ENCODE measurements around the gene PCDHGC5. TPM values are rescaled to one million over a fixed set of nuclear protein-coding genes. Genes with fewer than 3 reads are reported as not detected.
A peak's percentile ranks its signal among the peaks of the same experiment; 100 is the strongest.

Gene PCDHGC5
- total and polyA plus RNA-seq, 9 of the 15 experiments (the other 6 are each of a cell fraction or from before 2014, with no cell fraction given) = not detected

DNA sequence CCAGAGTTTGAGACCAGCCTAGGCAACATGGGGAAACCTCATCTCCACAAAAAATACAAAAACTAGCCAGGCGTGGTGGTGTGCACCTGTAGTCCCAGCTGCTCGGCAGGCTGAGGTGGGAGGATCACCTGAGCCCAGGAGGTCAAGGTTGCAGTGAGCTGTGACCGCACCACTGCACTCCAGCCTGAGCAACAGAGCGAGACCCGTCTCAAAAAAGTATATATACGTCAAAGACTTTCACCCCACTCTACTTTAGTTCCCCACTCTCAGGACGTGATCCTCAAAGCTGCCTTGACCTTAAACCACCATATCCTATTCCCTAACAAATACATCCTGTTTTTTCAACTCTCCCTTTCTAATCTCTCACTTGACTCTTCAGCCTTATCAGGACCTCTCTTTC is 41.0 kb downstream of the PCDHGC5 start:
- Histone ChIP-seq H3K4me1 (replicated peaks in 1 of 2; ENCODE audit: control insufficient read depth in 2 of 2, insufficient read depth in 2 of 2, low read length in 2 of 2) (peaks cover 0 to 2% of the 10 kb centered on the region in 2 experiments; a peak in 1 of 5 replicates), H3K36me3 (ENCODE audit: control insufficient read depth, insufficient read depth, low read length) (peaks cover 99% of the 10 kb centered on the region), H3K27ac (ENCODE audit: extremely low read depth, low read depth, low read length) (no peak overlapping the region), H3K27me3 (ENCODE audit: control insufficient read depth in 2 of 2, insufficient read depth in 2 of 2, low read length in 2 of 2) (no peaks in the 10 kb centered on the region), H3K4me2 (ENCODE audit: insufficient read depth, low read length) (no peak overlapping the region), H3K9me3 (replicated peaks; ENCODE audit: control insufficient read depth, insufficient read depth, low read depth, low read length) (no peaks in the 10 kb centered on the region), H3K79me2 (ENCODE audit: control insufficient read depth, insufficient read depth, low read length) (no peaks in the 10 kb centered on the region), H3K9ac (ENCODE audit: insufficient read depth in 1 of 2, low read depth in 2 of 2, low read length in 2 of 2) (no peak overlapping the region), H3K9me1 (ENCODE audit: control insufficient read depth, insufficient read depth, low read length) (no peaks in the 10 kb centered on the region), H4K20me1 (replicated peaks; ENCODE audit: control insufficient read depth, insufficient read depth, low read length) (no peaks in the 10 kb centered on the region; the same call in 1 of the 2 replicates), H2AFZ (ENCODE audit: low read depth, low read length) (no peak overlapping the region), H3K4me3 (no peak overlapping the region)
- WGBS (ENCODE audit: insufficient coverage, low coverage, missing lambda C conversion rate) = 94% methylated on average over 7 of the region's 7 CpGs
- DNase-seq (ENCODE audit: extremely low read depth in 1 of 4, low spot score in 3 of 4) = no peak
- POLR2A ChIA-PET = no interaction called here
- TSS peak; percentile 18 for BruUV-seq (replicated peaks)
- FAIRE-seq = no peak
- intact Hi-C loops (cut with micrococcal nuclease) (no loop called here), in situ Hi-C loops (cut with MboI) (no loop called here)
- ATAC-seq = no peak
- no peak for TF ChIP-seq NR4A1 (CRISPR knock-in tag; IDR thresholded peaks at IDR 0.05)
- no peak for TF ChIP-seq NR4A1 (tag; IDR thresholded peaks at IDR 0.05)
- no peak for TF ChIP-seq MCM5 (IDR thresholded peaks at IDR 0.05; ENCODE audit: low read depth)
- TF ChIP-seq, protein P1, sequence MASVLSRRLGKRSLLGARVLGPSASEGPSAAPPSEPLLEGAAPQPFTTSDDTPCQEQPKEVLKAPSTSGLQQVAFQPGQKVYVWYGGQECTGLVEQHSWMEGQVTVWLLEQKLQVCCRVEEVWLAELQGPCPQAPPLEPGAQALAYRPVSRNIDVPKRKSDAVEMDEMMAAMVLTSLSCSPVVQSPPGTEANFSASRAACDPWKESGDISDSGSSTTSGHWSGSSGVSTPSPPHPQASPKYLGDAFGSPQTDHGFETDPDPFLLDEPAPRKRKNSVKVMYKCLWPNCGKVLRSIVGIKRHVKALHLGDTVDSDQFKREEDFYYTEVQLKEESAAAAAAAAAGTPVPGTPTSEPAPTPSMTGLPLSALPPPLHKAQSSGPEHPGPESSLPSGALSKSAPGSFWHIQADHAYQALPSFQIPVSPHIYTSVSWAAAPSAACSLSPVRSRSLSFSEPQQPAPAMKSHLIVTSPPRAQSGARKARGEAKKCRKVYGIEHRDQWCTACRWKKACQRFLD (CRISPR knock-in tag; IDR thresholded peaks at IDR 0.05) = no peak
- TF ChIP-seq SRF (CRISPR knock-in tag; IDR thresholded peaks at IDR 0.05) = no peak
- TF ChIP-seq PTBP1 (IDR thresholded peaks at IDR 0.05; ENCODE audit: low read depth, low read length) = no peak
- no peak for TF ChIP-seq SMARCE1 (IDR thresholded peaks at IDR 0.05)
- no peak for TF ChIP-seq MAFG (tag; conservative IDR thresholded peaks at IDR 0.05)
- no peak for TF ChIP-seq NUFIP1 (IDR thresholded peaks at IDR 0.05; ENCODE audit: partially characterized antibody)
- no peak for TF ChIP-seq KAT2B (IDR thresholded peaks at IDR 0.05; ENCODE audit: low read depth, low read length)
- no peak for TF ChIP-seq ZNF584 (CRISPR knock-in tag; IDR thresholded peaks at IDR 0.05; ENCODE audit: low read depth)
- CTCF ChIA-PET (ENCODE audit: low intra/inter-chr PET ratio) = no interaction called here

Measured in K562 (cell line).